Measurements from ENCODE around the gene DNAJC7.

- no peak for TF ChIP-seq CTCF (conservative IDR thresholded peaks at IDR 0.05; ENCODE audit: low read depth, low read length)
- TF ChIP-seq EZH2 (IDR thresholded peaks at IDR 0.05; ENCODE audit: borderline replicate concordance, low read depth, low read length, poor library complexity, severe bottlenecking) = no peak
Measured at GRCh38 chr17:42027590-42027889, 10.3 kb upstream of the DNAJC7 start.

Data from A673 (cell line).